WERI-Rb-1 (cell line): Measurements from ENCODE around the gene PTGR1.
"Not testable (repeated sequence)": the region's sequence is repeated elsewhere in the genome, so short reads cannot be mapped to it uniquely, and the experiment has no call there.

Experiments used
- DNase-seq: peaks from one replicate; pipeline ENCODE4 v3.0.0-alpha.2; 2020
- H3K27ac ChIP-seq: fragments of 250-450 bp; sonication (Bioruptor Pico); 2 replicates; pipeline ENCODE4 v1.5.1; 2020; ENCODE audit warnings: mild to moderate bottlenecking, moderate library complexity
- H3K27me3 ChIP-seq: fragments of 250-450 bp; sonication (Bioruptor Pico); 2 replicates; pipeline ENCODE4 v1.5.1; 2021; ENCODE audit warnings: mild to moderate bottlenecking, low read depth, moderate library complexity; ENCODE audit not compliant: insufficient read depth, severe bottlenecking
- H3K36me3 ChIP-seq: fragments of 250-450 bp; sonication (Bioruptor Pico); 2 replicates; pipeline ENCODE4 v1.5.1; 2020; ENCODE audit warnings: mild to moderate bottlenecking, moderate library complexity
- H3K4me3 ChIP-seq: 2 replicates; pipeline ENCODE4 v1.5.1; 2011; ENCODE audit warnings: low read depth, mild to moderate bottlenecking, control low read depth, low read length
- H3K9me3 ChIP-seq: fragments of 250-450 bp; sonication (Bioruptor Pico); 2 replicates; pipeline ENCODE4 v1.5.1; 2021; ENCODE audit warnings: mild to moderate bottlenecking, moderate library complexity; ENCODE audit not compliant: severe bottlenecking
- TF ChIP-seq, protein P1 (sequence below): IDR thresholded peaks from 2 replicates; pipeline ENCODE4 v1.5.1; 2011; ENCODE audit warnings: low read depth, mild to moderate bottlenecking, control low read depth, inconsistent platforms, low read length

PTGR1 gene

DNA sequence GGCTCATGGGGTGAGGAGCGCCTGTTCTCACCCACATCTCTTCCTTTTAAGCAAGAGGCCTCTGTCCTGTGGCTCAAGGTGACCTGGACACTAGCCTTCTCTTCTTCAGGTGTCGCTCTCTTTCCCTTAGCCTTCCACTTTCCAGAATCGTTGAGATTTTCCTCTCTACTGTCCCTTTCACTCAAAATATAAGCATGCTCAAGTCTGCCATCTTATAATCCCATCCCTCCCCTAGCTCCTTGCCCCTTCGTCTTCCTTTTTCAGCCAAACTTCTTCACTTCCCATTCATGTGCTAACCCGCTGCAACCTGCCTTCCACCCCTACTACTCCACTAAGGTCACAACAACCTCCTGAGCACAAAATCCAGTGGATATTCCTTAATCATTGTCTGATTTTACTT lies 13.1 kb downstream of the PTGR1 start:
- Histone ChIP-seq H3K27me3 (no peaks in the 10 kb centered on the region), H3K36me3 (peaks cover 56% of the 10 kb centered on the region), H3K9me3 (no peaks in the 10 kb centered on the region), H3K4me3 (no peak overlapping the region), H3K27ac (no peak overlapping the region)
- TF ChIP-seq, protein P1, sequence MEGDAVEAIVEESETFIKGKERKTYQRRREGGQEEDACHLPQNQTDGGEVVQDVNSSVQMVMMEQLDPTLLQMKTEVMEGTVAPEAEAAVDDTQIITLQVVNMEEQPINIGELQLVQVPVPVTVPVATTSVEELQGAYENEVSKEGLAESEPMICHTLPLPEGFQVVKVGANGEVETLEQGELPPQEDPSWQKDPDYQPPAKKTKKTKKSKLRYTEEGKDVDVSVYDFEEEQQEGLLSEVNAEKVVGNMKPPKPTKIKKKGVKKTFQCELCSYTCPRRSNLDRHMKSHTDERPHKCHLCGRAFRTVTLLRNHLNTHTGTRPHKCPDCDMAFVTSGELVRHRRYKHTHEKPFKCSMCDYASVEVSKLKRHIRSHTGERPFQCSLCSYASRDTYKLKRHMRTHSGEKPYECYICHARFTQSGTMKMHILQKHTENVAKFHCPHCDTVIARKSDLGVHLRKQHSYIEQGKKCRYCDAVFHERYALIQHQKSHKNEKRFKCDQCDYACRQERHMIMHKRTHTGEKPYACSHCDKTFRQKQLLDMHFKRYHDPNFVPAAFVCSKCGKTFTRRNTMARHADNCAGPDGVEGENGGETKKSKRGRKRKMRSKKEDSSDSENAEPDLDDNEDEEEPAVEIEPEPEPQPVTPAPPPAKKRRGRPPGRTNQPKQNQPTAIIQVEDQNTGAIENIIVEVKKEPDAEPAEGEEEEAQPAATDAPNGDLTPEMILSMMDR, result no peak
- DNase-seq, result no peak

DNA sequence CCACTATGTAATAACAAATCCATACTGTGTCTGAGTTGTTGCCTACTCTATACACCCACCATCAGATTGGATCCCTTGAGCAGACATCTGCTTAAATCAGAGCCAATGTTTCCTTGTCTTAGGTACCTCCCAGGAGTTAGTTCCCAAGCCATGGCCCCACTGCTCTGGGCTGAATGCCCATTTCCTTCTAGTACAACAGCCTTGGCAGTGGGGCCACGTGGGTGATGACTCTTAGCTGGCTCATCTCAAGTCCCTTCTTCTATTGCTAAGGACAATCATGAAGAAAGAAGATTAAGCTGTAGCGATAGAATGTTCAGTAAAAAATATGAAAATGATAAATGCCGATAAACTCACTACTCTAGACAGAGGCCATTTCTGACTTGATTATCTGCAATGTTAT lies 16.6 kb downstream of the PTGR1 start:
- TF ChIP-seq, protein P1, result no peak
- H3K9me3 ChIP-seq, result no peaks in the 10 kb centered on the region
- no peaks in the 10 kb centered on the region for H3K27me3 ChIP-seq
- no peak overlapping the region for H3K27ac ChIP-seq
- no peak for DNase-seq
- H3K36me3 ChIP-seq, result peaks cover 71% of the 10 kb centered on the region
- H3K4me3 ChIP-seq, result no peak overlapping the region

GRCh38 chr9:111572950-111573604 lies 26.4 kb downstream of the PTGR1 start:
- no peaks in the 10 kb centered on the region for H3K27me3 ChIP-seq
- H3K9me3 ChIP-seq, result peaks cover 5% of the 10 kb centered on the region
- TF ChIP-seq, protein P1, result no peak
- no peak for DNase-seq
- H3K36me3 ChIP-seq, result peaks cover 92% of the 10 kb centered on the region
- no peak overlapping the region for H3K4me3 ChIP-seq
- H3K27ac ChIP-seq, result no peak overlapping the region

GRCh38 chr9:111568127-111568526 lies 31.3 kb downstream of the PTGR1 start:
- not testable (repeated sequence) for DNase-seq, H3K27ac ChIP-seq, H3K4me3 ChIP-seq, H3K27me3 ChIP-seq, H3K9me3 ChIP-seq
- peaks cover 87% of the 10 kb centered on the region for H3K36me3 ChIP-seq

DNA sequence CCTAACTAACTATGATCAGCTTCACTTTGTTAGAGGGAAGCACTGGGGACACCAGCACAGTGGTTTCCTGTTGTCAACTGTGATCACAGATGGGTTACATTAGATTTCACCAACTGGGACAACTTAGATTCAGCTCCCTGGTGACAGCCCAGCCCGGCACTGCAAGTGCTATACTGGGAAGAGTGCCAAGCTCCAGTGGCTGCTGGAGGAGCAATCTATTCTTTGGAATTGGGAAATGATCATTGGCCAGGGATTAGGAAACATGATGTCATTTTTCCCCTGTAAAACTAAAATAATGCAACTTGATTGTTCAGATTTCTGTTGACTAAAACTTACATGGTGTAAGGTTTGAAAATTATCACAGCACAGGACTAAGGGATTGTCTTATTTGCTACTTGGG lies 33.2 kb downstream of the PTGR1 start:
- H3K9me3 ChIP-seq, result peaks cover 7% of the 10 kb centered on the region
- peaks cover 78% of the 10 kb centered on the region for H3K36me3 ChIP-seq
- H3K27me3 ChIP-seq, result no peaks in the 10 kb centered on the region
- no peak overlapping the region for H3K27ac ChIP-seq
- no peak overlapping the region for H3K4me3 ChIP-seq
- no peak for DNase-seq
- TF ChIP-seq, protein P1, result no peak

- Histone ChIP-seq H3K27ac (no peak overlapping the region), H3K27me3 (no peaks in the 10 kb centered on the region), H3K9me3 (no peaks in the 10 kb centered on the region), H3K4me3 (no peak overlapping the region), H3K36me3 (peaks cover 30% of the 10 kb centered on the region)
- TF ChIP-seq, protein P1, result no peak
- DNase-seq, result no peak
These were observed 38.2 kb downstream of the PTGR1 start for GRCh38 chr9:111561165-111561719.
